ENCODE results near the gene ARFGEF3. TPM values are rescaled to one million over a fixed set of nuclear protein-coding genes. Genes with fewer than 3 reads are reported as not detected.

ARFGEF3 gene, protein sequence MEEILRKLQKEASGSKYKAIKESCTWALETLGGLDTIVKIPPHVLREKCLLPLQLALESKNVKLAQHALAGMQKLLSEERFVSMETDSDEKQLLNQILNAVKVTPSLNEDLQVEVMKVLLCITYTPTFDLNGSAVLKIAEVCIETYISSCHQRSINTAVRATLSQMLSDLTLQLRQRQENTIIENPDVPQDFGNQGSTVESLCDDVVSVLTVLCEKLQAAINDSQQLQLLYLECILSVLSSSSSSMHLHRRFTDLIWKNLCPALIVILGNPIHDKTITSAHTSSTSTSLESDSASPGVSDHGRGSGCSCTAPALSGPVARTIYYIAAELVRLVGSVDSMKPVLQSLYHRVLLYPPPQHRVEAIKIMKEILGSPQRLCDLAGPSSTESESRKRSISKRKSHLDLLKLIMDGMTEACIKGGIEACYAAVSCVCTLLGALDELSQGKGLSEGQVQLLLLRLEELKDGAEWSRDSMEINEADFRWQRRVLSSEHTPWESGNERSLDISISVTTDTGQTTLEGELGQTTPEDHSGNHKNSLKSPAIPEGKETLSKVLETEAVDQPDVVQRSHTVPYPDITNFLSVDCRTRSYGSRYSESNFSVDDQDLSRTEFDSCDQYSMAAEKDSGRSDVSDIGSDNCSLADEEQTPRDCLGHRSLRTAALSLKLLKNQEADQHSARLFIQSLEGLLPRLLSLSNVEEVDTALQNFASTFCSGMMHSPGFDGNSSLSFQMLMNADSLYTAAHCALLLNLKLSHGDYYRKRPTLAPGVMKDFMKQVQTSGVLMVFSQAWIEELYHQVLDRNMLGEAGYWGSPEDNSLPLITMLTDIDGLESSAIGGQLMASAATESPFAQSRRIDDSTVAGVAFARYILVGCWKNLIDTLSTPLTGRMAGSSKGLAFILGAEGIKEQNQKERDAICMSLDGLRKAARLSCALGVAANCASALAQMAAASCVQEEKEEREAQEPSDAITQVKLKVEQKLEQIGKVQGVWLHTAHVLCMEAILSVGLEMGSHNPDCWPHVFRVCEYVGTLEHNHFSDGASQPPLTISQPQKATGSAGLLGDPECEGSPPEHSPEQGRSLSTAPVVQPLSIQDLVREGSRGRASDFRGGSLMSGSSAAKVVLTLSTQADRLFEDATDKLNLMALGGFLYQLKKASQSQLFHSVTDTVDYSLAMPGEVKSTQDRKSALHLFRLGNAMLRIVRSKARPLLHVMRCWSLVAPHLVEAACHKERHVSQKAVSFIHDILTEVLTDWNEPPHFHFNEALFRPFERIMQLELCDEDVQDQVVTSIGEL (N-terminal part only)
- total RNA-seq (under 0.01 TPM in 2 replicates), polyA plus RNA-seq (0.14 and 0.23 TPM in 2 replicates), polyA minus RNA-seq (ENCODE audit: low replicate concordance) (1.5 and 1.6 TPM in 2 replicates)
- 0.14 and 0.16 TPM in 2 replicates for polyA plus RNA-seq (2012)

DNA sequence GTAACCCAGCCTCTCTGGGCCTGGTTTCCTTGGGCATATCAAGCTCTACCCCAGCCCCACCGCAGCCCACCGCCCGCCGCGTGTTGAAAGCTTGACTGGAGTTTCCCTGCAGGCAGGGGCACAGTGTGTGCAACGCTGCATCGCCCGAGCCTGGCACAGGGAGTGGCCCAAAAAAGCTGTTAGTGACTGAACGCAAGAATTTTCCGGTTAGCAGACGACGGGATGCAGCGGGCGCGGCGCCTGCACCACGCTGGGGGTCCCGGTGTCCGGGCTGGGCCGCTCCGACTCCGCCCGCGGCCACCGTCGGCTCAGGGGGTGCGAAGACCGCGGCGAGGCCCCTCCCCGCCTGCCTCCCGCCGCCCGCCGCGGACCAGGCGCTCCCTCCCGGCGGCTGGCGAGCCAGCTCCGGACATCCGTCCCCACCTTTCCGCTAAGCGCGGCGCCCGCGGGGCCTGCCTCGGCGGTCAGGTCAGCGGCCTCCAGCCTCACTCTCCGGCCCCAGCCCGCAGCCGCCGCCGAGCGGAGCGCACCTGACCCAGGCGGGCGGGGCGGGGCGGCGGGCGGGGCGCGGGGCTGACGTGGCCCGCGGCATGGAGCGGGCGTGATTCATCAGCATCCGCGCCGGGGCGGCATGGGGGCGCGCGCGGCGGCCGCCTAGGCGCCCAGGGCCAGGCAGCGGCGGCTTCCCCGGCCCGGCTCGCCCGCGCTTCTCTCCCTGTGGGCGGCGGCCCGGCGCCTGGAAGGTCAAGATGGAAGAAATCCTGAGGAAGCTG lies at the start of gene ARFGEF3:
TSS of gene ARFGEF3 (plus strand) at position 602 of the 773 bp plus-strand sequence. CDS start at position 750, 148 bp downstream.
- TF ChIP-seq, protein P1, sequence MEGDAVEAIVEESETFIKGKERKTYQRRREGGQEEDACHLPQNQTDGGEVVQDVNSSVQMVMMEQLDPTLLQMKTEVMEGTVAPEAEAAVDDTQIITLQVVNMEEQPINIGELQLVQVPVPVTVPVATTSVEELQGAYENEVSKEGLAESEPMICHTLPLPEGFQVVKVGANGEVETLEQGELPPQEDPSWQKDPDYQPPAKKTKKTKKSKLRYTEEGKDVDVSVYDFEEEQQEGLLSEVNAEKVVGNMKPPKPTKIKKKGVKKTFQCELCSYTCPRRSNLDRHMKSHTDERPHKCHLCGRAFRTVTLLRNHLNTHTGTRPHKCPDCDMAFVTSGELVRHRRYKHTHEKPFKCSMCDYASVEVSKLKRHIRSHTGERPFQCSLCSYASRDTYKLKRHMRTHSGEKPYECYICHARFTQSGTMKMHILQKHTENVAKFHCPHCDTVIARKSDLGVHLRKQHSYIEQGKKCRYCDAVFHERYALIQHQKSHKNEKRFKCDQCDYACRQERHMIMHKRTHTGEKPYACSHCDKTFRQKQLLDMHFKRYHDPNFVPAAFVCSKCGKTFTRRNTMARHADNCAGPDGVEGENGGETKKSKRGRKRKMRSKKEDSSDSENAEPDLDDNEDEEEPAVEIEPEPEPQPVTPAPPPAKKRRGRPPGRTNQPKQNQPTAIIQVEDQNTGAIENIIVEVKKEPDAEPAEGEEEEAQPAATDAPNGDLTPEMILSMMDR (conservative IDR thresholded peaks at IDR 0.05 in 1 of 2, IDR thresholded peaks at IDR 0.05 in 1 of 2; ENCODE audit: low read depth in 1 of 2, low read length in 2 of 2): no peak
- TF ChIP-seq EZH2 (IDR thresholded peaks at IDR 0.05; ENCODE audit: low read length, missing control alignments): no peak

DNA sequence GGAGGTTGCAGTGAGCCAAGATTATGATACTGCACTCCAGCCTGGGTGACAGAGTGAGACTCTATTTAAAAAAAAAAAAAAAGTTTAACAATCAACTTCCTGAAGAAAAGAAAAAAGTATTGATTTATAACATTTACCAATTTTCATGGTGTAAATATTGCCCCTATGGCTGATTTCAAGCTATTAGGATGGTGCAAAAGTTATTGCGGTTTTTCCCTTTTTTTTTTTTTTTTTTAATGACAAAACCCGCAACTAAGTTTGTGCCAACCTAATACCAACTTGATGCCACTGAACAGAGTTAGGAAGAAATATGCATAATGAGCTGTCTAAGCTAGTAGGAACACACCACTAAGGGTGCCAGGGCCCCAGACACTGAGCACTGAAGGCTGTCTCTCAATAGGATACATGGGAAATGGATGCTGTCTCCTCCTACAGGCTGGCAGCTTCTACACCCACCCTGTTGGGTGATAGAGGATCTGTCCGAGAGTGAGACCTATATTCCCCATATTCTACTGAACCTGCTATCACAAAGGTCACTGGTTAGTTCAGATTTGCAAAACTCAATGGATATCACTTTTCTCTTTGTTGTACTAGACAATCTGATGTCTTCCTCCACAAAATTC lies 48.0 kb upstream of the ARFGEF3 start:
- H3K4me2 ChIP-seq (ENCODE audit: extremely low read depth, insufficient read depth, low read length): no peak overlapping the region
- no peak overlapping the region for H3K9ac ChIP-seq (ENCODE audit: insufficient read depth, low read length)
- no peaks in the 10 kb centered on the region for H3K36me3 ChIP-seq (ENCODE audit: control insufficient read depth, insufficient read depth, low read length)
- no peaks in the 10 kb centered on the region for H4K20me1 ChIP-seq (ENCODE audit: control insufficient read depth, extremely low read depth, insufficient read depth, low read length)
- peaks cover 5% of the 10 kb centered on the region for H3K27me3 ChIP-seq (ENCODE audit: control insufficient read depth, insufficient read depth, low read length)
- no peaks in the 10 kb centered on the region for H3K79me2 ChIP-seq (ENCODE audit: control insufficient read depth, insufficient read depth, low read length)
- DNase-seq (ENCODE audit: low read depth in 2 of 2): no peak
- no peak overlapping the region for H3K4me3 ChIP-seq (replicated peaks in 1 of 4; ENCODE audit: control extremely low read depth in 1 of 4, insufficient read depth in 1 of 4, low read depth in 3 of 4, low read length in 4 of 4)
- TF ChIP-seq, protein P1 (conservative IDR thresholded peaks at IDR 0.05 in 1 of 2, IDR thresholded peaks at IDR 0.05 in 1 of 2; ENCODE audit: low read depth in 1 of 2, low read length in 2 of 2): no peak
- no peak for TF ChIP-seq EZH2 (IDR thresholded peaks at IDR 0.05; ENCODE audit: low read length, missing control alignments)
- no peaks in the 10 kb centered on the region for H3K4me1 ChIP-seq (ENCODE audit: control insufficient read depth, extremely low read depth, insufficient read depth, low read length)
- no peak overlapping the region for H2AFZ ChIP-seq (ENCODE audit: low read length)
- no peaks in the 10 kb centered on the region for H3K9me3 ChIP-seq (ENCODE audit: control insufficient read depth, insufficient read depth, low read depth, low read length)
- no peak overlapping the region for H3K27ac ChIP-seq (ENCODE audit: insufficient read depth, low read length)

More for the DNA sequence above, at the start of gene ARFGEF3:
- Histone ChIP-seq H3K4me2 (ENCODE audit: extremely low read depth, insufficient read depth, low read length) (peak within 1 kb of the TSS; percentile 97), H3K79me2 (ENCODE audit: control insufficient read depth, insufficient read depth, low read length) (no peaks in the 10 kb centered on the region), H4K20me1 (ENCODE audit: control insufficient read depth, extremely low read depth, insufficient read depth, low read length) (no peaks in the 10 kb centered on the region), H2AFZ (ENCODE audit: low read length) (peak within 1 kb of the TSS; percentile 44), H3K36me3 (ENCODE audit: control insufficient read depth, insufficient read depth, low read length) (no peaks in the 10 kb centered on the region), H3K27me3 (ENCODE audit: control insufficient read depth, insufficient read depth, low read length) (peaks cover 38% of the 10 kb centered on the region), H3K9ac (ENCODE audit: insufficient read depth, low read length) (peak within 1 kb of the TSS; percentile 37), H3K27ac (ENCODE audit: insufficient read depth, low read length) (no peak within 1 kb of the TSS), H3K9me3 (ENCODE audit: control insufficient read depth, insufficient read depth, low read depth, low read length) (no peaks in the 10 kb centered on the region), H3K4me1 (ENCODE audit: control insufficient read depth, extremely low read depth, insufficient read depth, low read length) (peaks cover 2% of the 10 kb centered on the region), H3K4me3 (replicated peaks in 1 of 4; ENCODE audit: control extremely low read depth in 1 of 4, insufficient read depth in 1 of 4, low read depth in 3 of 4, low read length in 4 of 4) (peak within 1 kb of the TSS; percentile 25 to 58 (median 35))
- DNase-seq (ENCODE audit: low read depth in 2 of 2): peak in 1 of 2 donors; percentile 38
